Measurements from ENCODE around the gene TRIM38.
"Not testable (repeated sequence)": the region's sequence is repeated elsewhere in the genome, so short reads cannot be mapped to it uniquely, and the experiment has no call there.

The TRIM38 gene

DNA sequence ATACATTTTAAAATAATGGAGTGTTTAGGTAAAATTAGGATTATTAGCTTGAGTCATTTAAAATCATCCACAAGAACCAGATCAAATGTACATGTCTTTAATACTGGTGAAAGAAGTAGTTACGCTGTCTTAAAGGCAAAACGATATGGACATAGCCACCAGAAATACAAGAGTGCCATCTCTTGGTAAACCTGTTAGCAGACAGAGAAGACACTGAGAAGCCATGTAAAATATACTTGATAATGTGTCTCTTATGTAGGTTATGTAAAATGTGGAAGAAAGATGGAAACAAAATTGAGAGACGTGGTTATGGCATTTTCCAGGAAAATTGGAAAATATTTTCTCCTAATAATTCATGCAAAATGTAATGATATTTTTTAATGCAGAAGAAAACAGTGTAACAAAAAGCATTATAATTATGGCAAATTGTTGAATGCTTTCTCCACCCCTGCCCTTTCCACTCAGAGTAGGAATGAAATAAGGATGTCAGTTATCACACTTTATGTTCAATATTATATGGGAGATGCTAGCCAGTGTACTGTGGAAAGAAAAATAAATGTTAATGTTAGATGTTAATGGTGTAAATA lies 19.9 kb upstream of the TRIM38 start:
- no peak for DNase-seq (ENCODE audit: low read depth)

DNA sequence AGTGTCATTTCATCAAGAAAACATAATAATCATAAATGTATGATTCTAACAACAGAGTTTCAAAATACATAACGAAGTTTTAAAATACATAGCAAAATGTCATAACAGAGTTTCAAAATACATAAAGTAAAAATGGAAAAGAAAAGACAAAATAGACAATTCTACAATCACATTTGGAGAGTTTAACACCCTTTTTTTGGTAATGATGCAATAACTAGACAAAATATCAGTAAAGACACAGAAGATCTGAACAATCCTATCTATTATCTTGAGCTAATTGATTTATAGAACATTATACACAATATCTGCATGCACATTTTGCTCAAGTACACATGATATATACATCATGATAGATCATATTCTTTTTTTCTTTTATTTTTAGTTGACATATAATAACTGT lies 18.7 kb upstream of the TRIM38 start:
- no peak for DNase-seq (ENCODE audit: low read depth)

DNA sequence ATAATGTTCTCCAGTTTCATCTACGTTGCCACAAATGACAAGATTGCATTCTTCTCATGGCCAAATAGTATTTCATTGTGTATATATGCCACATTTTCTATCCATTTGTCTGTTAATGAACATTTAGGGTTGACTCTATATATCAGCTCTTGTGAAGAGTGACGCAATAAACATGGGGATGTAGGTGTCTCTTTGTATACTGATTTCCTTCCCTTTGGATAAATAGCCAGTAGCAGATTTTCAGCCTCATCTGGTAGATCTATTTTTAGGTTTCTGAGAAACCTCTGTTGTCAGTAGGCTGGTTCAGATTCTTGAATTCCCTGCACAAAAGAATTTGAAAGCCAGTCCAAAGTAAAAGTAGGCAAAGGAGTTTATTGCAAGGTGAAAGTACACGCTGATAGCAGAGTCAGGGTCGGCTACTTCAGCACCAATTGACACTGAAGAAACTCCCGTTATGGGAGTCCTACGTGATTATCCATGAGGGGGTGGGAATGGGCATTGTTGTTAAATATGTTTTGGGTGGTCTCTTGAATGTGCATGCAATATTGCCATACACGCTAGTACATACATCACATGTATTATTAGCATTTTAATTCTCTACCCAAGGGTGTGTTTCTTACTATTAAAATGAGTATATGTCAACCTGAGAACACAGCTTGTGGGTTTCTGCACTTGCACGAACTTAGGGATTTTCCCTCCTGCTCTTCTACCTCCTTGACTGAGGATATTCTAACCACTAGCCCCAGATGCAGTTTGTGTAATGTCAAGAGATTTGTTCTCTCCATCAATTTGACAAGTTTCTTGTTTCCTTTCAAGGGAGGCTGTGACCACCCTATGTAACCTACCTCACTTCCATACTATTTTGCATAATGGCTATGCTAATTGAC lies 17.7 kb upstream of the TRIM38 start:
- DNase-seq (ENCODE audit: low read depth): no peak

DNA sequence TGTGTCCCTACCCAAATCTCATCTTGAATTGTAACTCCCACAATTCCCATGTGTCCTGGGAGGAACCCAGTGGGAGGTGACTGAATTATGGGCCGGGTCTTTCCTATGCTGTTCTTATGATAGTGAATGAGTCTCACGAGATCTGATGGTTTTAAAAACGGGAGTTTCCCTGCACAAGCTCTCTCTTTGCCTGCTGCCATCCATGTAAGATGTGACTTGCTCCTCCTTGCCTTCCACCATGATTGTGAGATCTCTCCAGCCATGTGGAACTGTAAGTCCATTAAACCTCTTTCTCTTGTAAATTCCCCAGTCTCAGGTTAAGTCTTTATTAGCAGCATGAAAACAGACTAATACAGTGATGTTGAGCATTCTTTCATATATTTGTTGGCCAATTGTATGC lies 16.9 kb upstream of the TRIM38 start:
- not testable (repeated sequence) for DNase-seq (ENCODE audit: low read depth)

DNA sequence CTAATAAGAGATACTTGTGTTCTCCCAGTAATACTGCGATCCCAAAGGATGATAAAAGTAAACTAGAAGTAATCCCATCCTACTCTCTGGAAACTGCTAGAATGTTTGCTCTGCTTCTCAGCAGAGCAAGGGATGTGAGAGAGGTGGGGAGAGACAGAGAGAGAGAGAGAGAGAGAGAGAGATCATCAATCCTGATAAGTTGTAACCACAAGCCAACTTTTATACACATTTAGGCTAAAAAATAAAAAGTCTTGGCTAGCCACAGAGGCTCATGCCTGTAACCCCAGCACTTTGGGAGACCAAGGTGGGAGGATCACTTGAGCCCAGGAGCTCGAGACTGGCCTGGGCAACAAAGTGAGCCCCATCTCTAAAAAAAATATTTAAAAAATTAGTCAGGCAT lies 16.0 kb upstream of the TRIM38 start:
- DNase-seq (ENCODE audit: low read depth): no peak

DNA sequence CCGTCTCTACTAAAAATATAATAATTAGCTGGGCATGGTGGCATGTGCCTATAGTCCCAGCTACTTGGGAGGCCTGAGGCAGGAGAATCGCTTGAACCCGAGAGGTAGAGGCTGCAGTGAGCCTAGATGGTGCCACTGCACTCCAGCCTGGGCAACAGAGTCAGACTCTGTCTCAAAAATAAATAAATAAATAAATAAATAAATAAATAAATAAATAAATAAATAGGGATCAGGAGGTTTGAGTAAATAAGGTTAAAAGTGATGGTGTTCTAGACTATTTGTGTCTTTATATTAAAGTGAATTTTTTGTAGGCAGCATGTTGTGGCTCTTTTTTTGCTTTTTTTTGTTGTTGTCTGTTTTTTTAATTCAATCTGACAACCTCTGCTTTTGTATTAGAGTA lies 15.1 kb upstream of the TRIM38 start:
- DNase-seq (ENCODE audit: low read depth): not testable (repeated sequence)

DNA sequence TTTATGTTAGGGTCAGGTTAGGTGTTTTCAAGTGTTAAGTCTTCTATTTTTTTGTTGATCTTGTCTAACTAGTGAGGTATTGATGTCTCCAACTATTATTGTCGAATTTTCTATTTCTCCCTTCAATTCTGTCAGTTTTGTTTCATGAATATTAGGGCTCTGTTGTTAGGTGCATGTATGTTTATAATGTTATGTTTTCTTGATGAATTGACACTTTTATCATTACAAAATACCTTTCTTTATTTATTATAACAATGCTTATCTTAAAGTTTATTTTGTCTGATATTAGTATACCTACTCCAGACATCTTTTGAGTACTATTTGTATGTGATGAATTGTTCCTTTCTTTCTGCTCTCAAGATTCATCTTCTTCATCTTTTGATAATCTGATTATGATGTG lies 12.9 kb upstream of the TRIM38 start:
- no peak for DNase-seq (ENCODE audit: low read depth)

DNA sequence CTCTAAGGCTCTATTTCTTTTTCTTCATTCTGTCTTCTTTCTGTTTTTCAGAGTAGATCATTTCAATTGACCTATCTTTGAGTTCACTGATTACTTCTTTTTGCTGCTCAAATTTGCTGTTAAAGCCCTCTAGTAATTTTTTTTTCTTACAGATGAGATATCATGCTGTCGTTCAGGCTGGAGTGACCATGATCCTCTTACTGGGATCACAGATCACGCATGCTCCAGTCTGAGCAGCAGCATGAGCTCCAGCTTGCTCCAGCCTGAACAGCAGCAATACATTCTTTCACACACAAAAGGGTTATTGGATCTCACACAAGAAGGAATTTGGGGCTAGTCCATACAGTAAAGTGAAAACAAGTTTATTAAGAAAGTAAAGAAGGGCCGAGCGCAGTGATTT lies 12.3 kb upstream of the TRIM38 start:
- DNase-seq (ENCODE audit: low read depth): no peak

DNA sequence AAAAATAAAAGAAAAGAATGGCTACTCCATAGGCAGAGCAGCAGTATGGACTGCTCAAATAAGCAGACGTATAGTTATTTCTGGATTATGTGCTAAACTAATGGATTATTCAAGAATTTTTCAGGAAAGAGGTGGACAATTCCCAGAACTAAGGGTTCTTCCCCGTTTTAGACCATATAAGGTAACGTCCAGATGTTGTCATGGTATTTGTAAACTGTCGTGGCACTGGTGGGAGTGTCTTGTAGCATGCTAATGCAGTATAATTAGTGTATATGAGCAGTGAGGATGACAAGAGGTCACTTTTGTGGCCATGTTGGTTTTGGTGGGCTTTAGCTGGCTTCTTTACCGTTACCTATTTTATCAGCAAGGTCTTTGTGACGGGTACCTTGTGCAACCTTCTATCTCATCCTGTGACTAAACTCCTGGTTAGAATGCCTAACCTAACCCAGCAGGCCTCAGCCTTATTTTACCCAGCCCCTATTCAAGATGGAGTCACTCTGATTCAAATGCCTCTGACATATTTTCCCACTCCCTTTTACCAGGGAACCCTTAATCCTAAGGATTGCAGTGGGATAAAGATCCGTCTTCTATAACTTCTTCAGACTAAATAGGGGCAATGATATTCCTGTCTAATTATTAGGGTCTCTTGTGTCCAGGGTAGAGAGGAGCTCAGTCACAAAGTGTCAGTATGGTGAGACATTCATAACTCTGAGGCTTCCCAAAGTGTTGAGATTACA lies 11.1 kb upstream of the TRIM38 start:
- DNase-seq (ENCODE audit: low read depth): no peak

DNA sequence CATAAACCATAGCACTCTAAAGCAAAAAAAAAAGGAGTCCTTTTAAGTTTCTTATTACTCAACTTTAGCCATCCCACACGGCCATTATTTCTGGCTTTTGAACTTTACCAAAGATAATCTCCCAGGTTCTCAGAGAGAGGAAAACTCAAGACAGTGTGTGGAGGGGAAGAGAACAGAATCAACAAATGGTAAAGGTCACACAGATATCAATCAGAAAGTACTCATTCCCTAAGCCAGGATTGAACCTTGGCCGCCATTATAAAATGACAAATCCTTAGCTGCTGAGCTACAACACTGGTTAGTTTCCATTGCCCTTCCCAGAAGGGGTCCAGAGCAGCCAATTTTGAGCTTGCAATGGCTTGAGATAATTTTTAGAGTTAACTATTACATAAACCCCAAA lies 10.1 kb upstream of the TRIM38 start:
- DNase-seq (ENCODE audit: low read depth): no peak

DNA sequence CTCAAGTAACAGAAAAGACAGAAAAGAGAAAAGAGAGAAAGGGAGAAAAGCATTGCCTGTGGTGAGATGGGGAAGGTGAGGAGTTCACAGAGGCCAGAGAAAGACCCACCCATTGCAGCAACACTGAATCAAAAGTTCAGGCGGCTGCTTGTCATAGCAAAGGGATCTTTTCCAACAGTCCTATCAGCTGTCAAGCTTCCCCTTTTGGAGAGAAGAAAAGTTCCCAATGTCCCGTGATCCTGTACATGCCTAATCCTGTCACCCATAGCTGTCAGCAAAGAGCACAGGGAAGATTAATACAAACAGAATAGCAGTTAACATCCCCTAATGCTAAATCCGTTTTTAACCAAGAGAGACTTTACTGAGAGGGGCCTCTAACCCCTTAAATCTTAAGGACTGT lies 8.9 kb upstream of the TRIM38 start:
- no peak for DNase-seq (ENCODE audit: low read depth)

DNA sequence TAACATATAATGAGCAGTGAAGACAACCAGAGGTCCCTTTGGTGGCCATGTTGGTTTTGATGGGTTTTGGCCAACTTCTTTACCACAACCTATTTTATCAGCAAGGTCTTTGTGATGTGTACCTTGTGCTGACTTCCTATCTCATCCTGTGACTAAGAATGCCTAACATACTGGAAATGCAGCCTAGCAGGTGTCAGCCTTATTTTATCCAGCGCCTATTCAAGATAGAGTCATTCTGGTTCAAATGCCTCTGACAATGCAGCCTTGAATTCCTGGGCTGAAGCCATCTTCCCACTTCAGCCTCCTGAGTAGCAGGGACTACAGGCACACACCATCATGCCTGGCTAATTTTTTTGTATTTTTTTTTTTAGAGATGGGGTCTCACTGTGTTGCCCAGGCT lies 7.8 kb upstream of the TRIM38 start:
- no peak for DNase-seq (ENCODE audit: low read depth)

DNA sequence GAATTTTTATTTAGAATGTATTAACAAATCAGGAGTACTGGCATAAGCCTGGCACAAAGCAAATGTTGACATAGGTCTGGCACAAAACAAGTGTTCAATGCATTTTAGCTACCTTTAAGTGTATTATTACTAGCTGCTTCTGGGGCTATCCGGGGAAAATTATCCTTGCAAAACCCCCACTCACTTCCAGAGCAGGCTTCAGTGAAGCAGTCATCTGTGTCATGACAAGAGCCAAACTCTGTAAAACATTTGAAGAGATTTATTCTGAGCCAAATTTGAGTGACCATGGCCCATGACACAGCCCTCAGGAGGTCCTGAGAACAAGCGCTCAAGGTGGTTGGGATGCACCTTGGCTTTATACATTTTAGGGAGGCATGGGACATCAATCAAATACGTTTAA lies 6.4 kb upstream of the TRIM38 start:
- DNase-seq (ENCODE audit: low read depth): no peak

DNA sequence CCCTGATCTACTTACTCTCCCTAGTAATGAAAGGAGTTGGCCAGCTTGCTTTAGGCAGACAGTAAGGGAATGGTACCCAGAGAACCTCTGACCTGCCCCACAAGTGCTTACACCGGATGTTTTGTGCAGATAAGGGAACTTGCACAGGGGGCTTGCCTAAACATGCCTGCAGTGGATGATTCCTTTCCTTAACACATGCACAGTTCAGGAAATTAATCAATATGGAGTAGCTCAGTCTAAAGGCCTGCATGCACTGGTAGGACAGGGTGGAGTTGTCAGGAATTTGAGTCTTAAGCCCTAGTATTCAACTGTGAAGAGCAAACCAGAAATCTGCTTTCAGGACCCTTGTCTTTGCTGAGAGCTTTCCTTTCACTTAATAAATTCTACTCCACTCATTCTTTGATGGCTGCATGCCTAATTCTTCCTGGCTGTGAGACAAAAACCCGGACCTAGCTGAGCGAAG lies 3.9 kb upstream of the TRIM38 start:
- DNase-seq (ENCODE audit: low read depth): no peak

DNA sequence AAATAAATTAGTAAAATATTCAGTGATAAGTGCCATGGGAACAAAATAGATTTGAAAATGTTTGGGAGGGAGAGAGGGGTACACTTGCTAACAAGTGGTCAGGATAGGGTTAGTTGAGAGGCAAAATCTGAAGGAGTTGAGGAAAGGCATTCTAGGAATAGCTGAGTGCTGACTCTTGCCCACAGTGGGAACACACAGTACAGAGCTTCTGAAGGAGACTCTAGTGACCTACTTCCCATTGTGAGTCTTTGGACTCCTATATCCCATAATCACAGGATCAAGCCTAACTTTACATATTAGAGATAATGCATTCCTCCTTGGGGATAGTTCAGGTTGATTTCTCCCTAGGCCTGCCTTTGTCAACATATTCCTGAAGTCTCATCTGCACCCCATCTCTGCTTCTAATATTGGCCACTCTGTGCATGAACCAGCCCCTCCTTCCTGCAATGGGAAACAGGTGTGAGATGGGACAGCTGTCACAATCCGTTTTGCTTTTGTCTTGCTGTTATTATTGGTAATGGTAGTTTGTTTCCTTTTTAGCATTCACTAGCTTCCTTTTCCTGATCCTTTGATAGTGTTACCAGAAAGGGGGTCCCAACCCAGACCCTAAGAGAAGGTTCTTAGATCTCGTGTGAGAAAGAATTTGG lies 2.6 kb upstream of the TRIM38 start:
- DNase-seq (ENCODE audit: low read depth): no peak

DNA sequence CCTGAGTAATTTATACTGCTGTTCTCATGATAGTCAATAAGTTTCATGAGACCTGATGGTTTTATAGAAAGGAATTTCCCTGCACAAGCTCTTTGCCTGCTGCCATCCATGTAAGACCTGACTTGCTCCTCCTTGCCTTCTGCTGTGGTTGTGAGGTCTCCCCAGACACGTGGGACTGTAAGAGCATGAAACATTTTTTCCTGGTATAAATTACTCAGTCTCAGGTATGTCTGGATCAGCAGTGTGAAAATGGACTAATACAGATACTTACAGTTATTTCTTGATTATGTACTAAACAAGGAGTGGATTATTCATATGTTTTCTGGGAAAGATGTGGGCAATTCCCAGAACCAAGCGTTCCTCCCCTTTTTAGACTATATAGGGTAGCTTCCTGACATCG lies 1.9 kb upstream of the TRIM38 start:
- DNase-seq (ENCODE audit: low read depth): no peak

DNA sequence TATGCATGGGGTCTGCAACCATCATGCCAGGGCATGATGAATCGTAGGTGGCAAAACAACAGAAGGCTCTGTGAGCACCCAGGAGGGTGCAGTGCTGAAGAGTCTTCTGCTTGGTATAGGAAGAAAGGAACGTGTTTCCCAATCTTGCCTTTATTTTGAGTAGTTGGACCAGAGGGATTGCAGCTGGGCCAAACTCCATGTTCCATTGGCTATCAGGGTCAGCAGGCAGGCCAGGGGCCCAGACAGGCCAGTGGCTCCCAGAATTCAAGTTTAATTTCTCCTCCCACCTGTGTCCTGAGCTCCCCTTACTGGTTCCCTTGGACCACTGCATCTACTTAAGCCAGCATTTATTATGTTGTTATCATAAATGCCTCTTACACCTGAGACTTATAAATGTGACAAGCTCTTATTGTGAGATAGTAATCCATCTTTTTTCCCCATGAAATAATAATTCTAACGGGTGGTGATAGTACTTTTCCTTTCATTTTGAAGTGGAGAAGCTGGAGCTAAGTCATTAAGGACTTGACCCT lies 918 bp upstream of the TRIM38 start:
- DNase-seq (ENCODE audit: low read depth): no peak

DNA sequence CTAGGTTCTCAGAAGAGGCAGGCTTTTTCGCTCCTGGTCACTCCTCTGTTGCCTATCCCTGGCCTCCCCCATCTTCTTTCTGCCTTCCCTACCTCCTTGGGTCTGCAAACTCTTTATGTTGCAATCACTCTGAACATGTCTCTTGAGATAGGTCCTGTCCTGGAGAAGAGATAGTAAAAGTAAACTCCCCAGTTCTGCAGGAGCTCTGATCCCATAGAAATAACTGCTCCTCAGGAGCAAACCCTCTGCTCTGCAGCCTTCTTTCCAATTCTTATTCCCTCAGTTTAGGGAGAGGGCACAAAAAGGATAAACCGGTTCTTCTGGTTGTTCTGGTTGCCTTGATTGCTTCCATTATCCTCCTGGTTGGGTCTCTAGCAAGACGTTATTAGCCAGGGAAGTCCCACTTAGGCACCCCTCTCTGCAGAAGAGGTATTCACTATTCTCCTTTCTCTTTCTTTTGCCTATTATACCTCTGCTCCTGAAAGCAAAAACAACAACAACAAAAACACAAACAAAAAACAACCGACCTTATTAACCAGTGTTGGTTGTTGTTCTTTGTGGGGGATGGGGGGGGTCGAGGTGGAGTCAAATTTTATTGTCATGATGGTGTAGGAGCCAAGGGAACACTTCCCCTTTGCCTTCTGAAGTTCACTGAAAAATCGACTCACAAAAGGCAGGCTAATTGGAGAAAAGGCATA lies 973 bp downstream of the TRIM38 start:
- DNase-seq (ENCODE audit: low read depth): no peak

DNA sequence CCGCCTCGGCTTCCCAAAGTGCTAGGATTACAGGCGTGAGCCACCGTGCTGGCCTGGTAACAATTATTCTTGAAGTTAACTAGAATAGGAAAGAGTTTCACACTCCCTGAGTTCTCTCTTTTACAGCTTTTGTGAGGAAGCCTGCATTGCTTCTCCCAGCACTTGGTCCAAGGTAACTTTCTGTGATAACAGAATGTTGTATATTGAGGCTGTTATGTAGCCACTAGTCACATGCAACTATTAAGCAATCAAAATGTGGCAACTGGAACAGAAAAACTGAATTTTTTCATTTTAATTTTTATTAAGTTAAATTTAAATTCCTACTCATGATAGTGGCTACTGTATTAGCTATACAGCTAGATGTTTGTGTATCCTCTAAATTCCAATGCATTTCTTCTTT lies 2.5 kb downstream of the TRIM38 start:
- DNase-seq (ENCODE audit: low read depth): no peak

DNA sequence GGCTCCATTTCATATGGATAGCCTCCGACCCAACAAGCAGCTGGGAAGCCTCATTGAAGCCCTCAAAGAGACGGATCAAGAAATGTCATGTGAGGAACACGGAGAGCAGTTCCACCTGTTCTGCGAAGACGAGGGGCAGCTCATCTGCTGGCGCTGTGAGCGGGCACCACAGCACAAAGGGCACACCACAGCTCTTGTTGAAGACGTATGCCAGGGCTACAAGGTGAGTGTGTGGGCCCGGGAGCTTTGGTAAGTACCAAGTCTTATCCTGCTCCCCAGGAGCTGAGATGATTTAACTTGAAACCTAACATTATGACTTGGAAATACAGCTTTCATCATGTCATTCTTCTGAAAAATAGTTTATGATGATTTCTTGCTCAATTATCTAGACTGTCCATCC lies 4.1 kb downstream of the TRIM38 start:
- DNase-seq (ENCODE audit: low read depth): no peak

DNA sequence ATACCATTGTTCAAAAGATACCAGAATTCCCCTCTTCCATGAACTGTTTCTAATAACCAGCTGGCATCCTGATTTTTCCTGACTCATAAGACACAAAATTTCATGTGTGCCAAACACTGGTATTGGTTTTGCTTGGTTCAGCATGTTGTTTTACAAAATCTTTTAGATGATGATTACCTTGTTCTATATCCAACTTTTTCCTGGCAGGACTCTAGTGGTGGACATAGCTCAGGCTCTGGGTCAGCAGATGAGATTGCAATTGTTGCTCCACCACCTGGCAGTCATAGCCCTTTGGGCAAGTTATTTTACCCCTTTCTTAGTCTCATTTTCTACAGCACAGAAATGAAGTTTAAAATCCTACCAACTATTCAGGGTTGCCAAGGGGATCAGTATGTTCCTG lies 6.2 kb downstream of the TRIM38 start:
- DNase-seq (ENCODE audit: low read depth): no peak

Data from stimulated activated CD8-positive, alpha-beta memory T cell treated with anti-CD3 and anti-CD28 coated beads, Interleukin-15, amount 100 ng/mL, for 1 hour (primary cell).